Natural killer cell (primary cell): ENCODE measurements around the gene TMSB10. TPM values are rescaled to one million over a fixed set of nuclear protein-coding genes. Genes with fewer than 3 reads are reported as not detected.

Source experiments
- ATAC-seq, 3 donors: fragments of 150-1000 bp in 2 of 3; fragments of 200-7000 bp in 1 of 3; cut with Tn5 transposase; 1 replicate in 1 of 3; 2 replicates in 2 of 3; pipeline ENCODE4 v1.10.0; 2021; ENCODE audit warnings: mild to moderate bottlenecking in 2 of 3, moderate library complexity in 2 of 3
- DNase-seq, 2 donors: peaks; one replicate each; pipeline versions ENCODE4 v3.0.0 to v3.0.0-alpha.2; 2013 to 2021; ENCODE audit warnings: mixed read lengths in 1 of 2
- H3K27ac ChIP-seq: one replicate; pipeline ENCODE4 v1.5.1; 2013; ENCODE audit warnings: mild to moderate bottlenecking, low read length
- H3K27me3 ChIP-seq: one replicate; pipeline ENCODE4 v1.6.1; 2013; ENCODE audit warnings: low read length; ENCODE audit not compliant: control insufficient read depth, insufficient read depth
- H3K36me3 ChIP-seq: one replicate; pipeline ENCODE4 v1.6.1; 2013; ENCODE audit warnings: low read length; ENCODE audit not compliant: control insufficient read depth, insufficient read depth
- H3K4me1 ChIP-seq: one replicate; pipeline ENCODE4 v1.6.1; 2013; ENCODE audit warnings: low read length; ENCODE audit not compliant: control insufficient read depth, insufficient read depth
- H3K4me3 ChIP-seq: one replicate; pipeline ENCODE4 v1.5.1; 2013; ENCODE audit warnings: low read length
- H3K9me3 ChIP-seq: one replicate; pipeline ENCODE4 v1.6.1; 2013; ENCODE audit warnings: low read length; ENCODE audit not compliant: control insufficient read depth, insufficient read depth
- H3K27ac Mint-ChIP-seq, 2 donors: one replicate each; pipeline ENCODE4 v1.8.0; 2022; ENCODE audit warnings: mild to moderate bottlenecking in 2 of 2, mixed read lengths in 2 of 2, moderate library complexity in 1 of 2
- H3K27me3 Mint-ChIP-seq, 2 donors: one replicate each; pipeline ENCODE4 v1.8.0; 2022; ENCODE audit warnings: low read depth in 2 of 2, mixed read lengths in 2 of 2
- H3K36me3 Mint-ChIP-seq: one replicate; pipeline ENCODE4 v1.8.0; 2022; ENCODE audit warnings: mixed read lengths
- H3K4me1 Mint-ChIP-seq, 2 donors: one replicate each; pipeline ENCODE4 v1.8.0; 2022; ENCODE audit warnings: mixed read lengths in 2 of 2
- H3K4me3 Mint-ChIP-seq: one replicate; pipeline ENCODE4 v1.8.0; 2022; ENCODE audit warnings: mild to moderate bottlenecking, moderate library complexity, mixed read lengths
- H3K9me3 Mint-ChIP-seq, 2 donors: one replicate each; pipeline ENCODE4 v1.8.0; 2022; ENCODE audit warnings: mixed read lengths in 2 of 2
- WGBS: methylation state at CpG from one replicate; pipeline ENCODE4 v1.1.7; 2013; ENCODE audit warnings: missing lambda C conversion rate; ENCODE audit not compliant: insufficient coverage; 5-methylcytosine and 5-hydroxymethylcytosine counted together
- intact Hi-C: fragments of 100-400 bp; cut with micrococcal nuclease; formaldehyde crosslinking; loops from one replicate; pipeline ENCODE4 v1.14.2; 2022
- total RNA-seq, 4 donors: library from RNA; stranded (reverse); fragments of 120-200 nt in 1 of 4; gene quantifications; one replicate each; pipeline versions ENCODE4 v1.2.3 to v1.2.4, GENCODE V29; 2013 to 2022
- TF ChIP-seq, protein P1 (sequence below): fragments of 200-600 bp; IDR thresholded peaks from one replicate; pipeline ENCODE4 v1.8.0; 2022; ENCODE audit warnings: antibody characterized with exemption

TMSB10 gene
- total RNA-seq, 3 donors from 2014 or later (not counting 1 experiment from before 2014, with no cell fraction given), result 1,247 to 1,683 (median 1,557) TPM

DNA sequence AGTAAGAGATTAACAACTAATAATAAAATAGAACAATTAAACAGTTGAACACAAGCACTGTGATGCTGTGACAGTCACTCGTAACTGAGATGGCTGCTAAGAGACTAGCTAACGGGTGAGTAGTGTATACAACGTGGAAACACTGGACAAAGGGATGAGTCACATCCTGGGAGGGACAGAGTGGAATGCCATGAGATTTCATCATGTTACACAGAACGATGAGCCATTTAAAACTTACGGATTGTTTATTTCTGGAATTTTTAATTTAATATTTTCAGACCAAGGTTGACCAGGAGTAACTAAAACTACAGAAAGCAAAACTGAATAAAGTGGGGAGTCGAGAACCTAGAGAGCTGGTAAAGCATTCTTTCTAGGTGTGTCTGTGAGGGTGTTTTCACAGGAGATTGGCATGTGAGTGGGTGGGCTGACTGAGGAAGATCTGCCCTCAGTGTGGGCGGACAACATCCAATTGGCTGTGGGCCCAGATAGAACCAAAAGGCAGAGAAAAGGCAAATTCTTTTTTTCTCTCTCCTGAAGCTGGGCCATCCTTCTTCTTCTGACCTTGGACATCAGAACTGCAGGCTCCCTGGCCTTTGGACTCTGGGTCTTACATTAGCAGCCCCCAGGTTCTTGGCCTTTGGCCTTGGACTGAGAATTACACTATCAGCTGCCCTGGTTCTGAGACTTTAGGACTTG, 14.6 kb downstream of the TMSB10 start:
- no peak for ATAC-seq
- no peaks in the 10 kb centered on the region for H3K36me3 ChIP-seq
- H3K27me3 ChIP-seq, result no peaks in the 10 kb centered on the region
- H3K9me3 ChIP-seq, result no peaks in the 10 kb centered on the region
- Mint-ChIP-seq H3K36me3 (no peaks in the 10 kb centered on the region), H3K4me3 (no peak overlapping the region), H3K27me3 (no peaks in the 10 kb centered on the region), H3K9me3 (no peaks in the 10 kb centered on the region), H3K4me1 (peaks cover 9 to 11% of the 10 kb centered on the region in 2 donors), H3K27ac (no peak overlapping the region)
- intact Hi-C loops, result no loop called here
- H3K4me1 ChIP-seq, result peaks cover 14% of the 10 kb centered on the region
- peak in 1 of 2 donors; percentile 63 for DNase-seq
- no peak overlapping the region for H3K4me3 ChIP-seq
- 70% methylated on average over 7 of the region's 7 CpGs for WGBS
- TF ChIP-seq, protein P1, sequence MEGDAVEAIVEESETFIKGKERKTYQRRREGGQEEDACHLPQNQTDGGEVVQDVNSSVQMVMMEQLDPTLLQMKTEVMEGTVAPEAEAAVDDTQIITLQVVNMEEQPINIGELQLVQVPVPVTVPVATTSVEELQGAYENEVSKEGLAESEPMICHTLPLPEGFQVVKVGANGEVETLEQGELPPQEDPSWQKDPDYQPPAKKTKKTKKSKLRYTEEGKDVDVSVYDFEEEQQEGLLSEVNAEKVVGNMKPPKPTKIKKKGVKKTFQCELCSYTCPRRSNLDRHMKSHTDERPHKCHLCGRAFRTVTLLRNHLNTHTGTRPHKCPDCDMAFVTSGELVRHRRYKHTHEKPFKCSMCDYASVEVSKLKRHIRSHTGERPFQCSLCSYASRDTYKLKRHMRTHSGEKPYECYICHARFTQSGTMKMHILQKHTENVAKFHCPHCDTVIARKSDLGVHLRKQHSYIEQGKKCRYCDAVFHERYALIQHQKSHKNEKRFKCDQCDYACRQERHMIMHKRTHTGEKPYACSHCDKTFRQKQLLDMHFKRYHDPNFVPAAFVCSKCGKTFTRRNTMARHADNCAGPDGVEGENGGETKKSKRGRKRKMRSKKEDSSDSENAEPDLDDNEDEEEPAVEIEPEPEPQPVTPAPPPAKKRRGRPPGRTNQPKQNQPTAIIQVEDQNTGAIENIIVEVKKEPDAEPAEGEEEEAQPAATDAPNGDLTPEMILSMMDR, result no peak
- peak overlapping the region; percentile 66 for H3K27ac ChIP-seq

DNA sequence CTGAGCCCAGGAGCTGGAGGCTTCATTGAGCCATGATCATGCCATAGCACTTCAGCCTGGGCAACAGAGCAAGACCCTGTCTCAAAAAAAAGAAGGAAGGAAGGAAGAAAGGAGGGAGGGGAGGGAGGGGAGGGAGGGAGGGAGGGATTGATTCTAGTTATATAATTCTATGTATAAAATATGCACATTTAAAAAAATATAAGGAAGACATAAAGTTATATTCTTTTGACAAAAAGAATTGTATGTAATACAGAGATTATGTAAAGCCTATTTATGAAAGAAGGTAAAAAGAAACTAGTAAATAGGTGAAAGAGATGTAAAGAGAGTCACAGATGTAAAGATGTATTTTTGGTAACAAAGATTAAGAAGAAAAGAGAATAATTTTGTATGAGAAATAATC, 17.6 kb downstream of the TMSB10 start:
- DNase-seq (no peak), ATAC-seq (no peak)
- Mint-ChIP-seq H3K4me3 (no peak overlapping the region), H3K27me3 (no peaks in the 10 kb centered on the region), H3K27ac (no peak overlapping the region), H3K4me1 (peaks cover 27 to 33% of the 10 kb centered on the region in 2 donors), H3K9me3 (no peaks in the 10 kb centered on the region), H3K36me3 (no peaks in the 10 kb centered on the region)
- TF ChIP-seq, protein P1, result no peak
- H3K9me3 ChIP-seq, result no peaks in the 10 kb centered on the region
- no peak overlapping the region for H3K27ac ChIP-seq
- intact Hi-C loops, result no loop called here
- no peaks in the 10 kb centered on the region for H3K36me3 ChIP-seq
- peaks cover 35% of the 10 kb centered on the region for H3K4me1 ChIP-seq
- H3K27me3 ChIP-seq, result no peaks in the 10 kb centered on the region
- no peak overlapping the region for H3K4me3 ChIP-seq

DNA sequence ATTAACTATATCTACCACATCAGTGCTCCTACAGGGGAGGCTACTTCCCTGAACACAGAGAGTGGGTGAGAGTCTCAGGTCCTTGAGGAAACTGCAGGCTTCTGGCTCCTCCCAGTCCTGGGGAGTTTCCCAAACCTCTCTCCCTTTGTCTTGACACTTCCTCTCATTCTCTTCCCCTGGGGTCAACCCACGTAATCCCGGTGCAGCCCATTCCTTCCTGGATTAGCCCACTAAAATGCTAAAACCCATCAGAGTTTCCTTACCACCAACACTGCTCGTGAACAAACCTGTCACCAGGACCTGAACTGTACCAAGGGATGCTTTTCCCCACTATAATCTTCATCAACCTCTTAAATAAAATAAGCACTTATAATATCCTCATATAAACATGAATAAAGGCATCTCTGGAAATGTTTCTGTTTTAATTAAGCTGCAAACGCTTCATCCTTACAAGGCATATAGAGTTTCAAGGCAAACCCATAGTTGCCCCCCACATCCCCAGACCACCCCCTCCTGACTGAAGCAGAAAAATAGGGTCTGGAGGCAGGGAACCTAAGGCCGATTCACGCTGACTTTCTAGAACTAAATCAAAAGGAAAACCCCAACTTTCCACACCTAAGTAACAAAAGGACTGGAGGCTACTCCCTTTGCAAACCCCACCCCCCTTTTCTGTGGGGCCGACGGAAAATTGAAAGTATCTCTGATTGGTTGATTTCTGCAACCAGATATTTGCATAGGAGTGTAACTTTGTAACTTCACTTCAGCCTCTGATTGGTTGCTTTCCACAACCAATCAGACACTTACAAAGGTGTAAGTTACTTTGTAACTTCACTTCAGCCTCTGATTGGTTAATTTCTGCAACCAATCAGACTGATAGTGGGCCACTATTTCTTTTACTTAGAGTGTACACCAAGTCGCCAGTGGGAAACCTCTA, 19.0 kb downstream of the TMSB10 start:
- H3K27ac Mint-ChIP-seq, result no peak overlapping the region

More for the DNA sequence above, 19.0 kb downstream of the TMSB10 start:
- Mint-ChIP-seq H3K9me3 (no peaks in the 10 kb centered on the region), H3K36me3 (no peaks in the 10 kb centered on the region), H3K27me3 (no peaks in the 10 kb centered on the region), H3K4me3 (no peak overlapping the region), H3K4me1 (peaks cover 21 to 28% of the 10 kb centered on the region in 2 donors)
- no peak overlapping the region for H3K4me3 ChIP-seq
- WGBS, result 52% methylated on average over 7 of the region's 9 CpGs
- intact Hi-C loops, result loop anchor here (1.0 kb wide), 3 partner anchors 18 to 429 kb away; no protein-coding TSS in a partner anchor
- H3K9me3 ChIP-seq, result no peaks in the 10 kb centered on the region
- DNase-seq (peak in 1 of 2 donors; percentile 74), ATAC-seq (no peak)
- no peak overlapping the region for H3K27ac ChIP-seq
- H3K36me3 ChIP-seq, result no peaks in the 10 kb centered on the region
- H3K27me3 ChIP-seq, result no peaks in the 10 kb centered on the region
- H3K4me1 ChIP-seq, result peaks cover 33% of the 10 kb centered on the region
- TF ChIP-seq, protein P1, result no peak
